GM23338 (cell line): ENCODE results near the gene RELN. TPM values are rescaled to one million over a fixed set of nuclear protein-coding genes. Genes with fewer than 3 reads are reported as not detected.
A peak's percentile ranks its signal among the peaks of the same experiment; 100 is the strongest.

Source experiments
- ATAC-seq: fragments of 200-7000 bp; cut with Tn5 transposase; 3 replicates; pipeline ENCODE4 v1.9.1; 2020
- DNase-seq: peaks from one replicate; pipeline ENCODE4 v3.0.0-alpha.2; 2015; ENCODE audit warnings: low spot score
- H2AFZ ChIP-seq: fragments of 200-600 bp; sonication (generic); 2 replicates; pipeline ENCODE4 v1.8.0; 2016; ENCODE audit warnings: antibody characterized with exemption, mild to moderate bottlenecking, moderate library complexity
- H3F3A ChIP-seq: fragments of 200-600 bp; sonication (generic); replicated peaks from 2 replicates; pipeline ENCODE4 v1.8.0; 2017; ENCODE audit warnings: antibody characterized with exemption, mixed run types, low read depth
- H3K27ac ChIP-seq: fragments of 200-600 bp; sonication (generic); 2 replicates; pipeline ENCODE4 v1.6.1; 2016; ENCODE audit warnings: low read depth
- H3K27me3 ChIP-seq: fragments of 200-600 bp; sonication (generic); 2 replicates; pipeline ENCODE4 v1.8.0; 2016; ENCODE audit warnings: mild to moderate bottlenecking, mixed run types, moderate library complexity; ENCODE audit not compliant: insufficient read depth
- H3K36me3 ChIP-seq: fragments of 200-600 bp; sonication (generic); 2 replicates; pipeline ENCODE4 v1.8.0; 2016; ENCODE audit warnings: mild to moderate bottlenecking; ENCODE audit not compliant: insufficient read depth
- H3K4me1 ChIP-seq: fragments of 200-600 bp; sonication (generic); 2 replicates; pipeline ENCODE4 v1.8.0; 2016; ENCODE audit warnings: mild to moderate bottlenecking, moderate library complexity; ENCODE audit not compliant: insufficient read depth
- H3K4me2 ChIP-seq: fragments of 200-600 bp; sonication (generic); 2 replicates; pipeline ENCODE4 v1.7.1; 2017; ENCODE audit warnings: mixed run types
- H3K4me3 ChIP-seq: fragments of 200-600 bp; sonication (generic); 2 replicates; pipeline ENCODE4 v1.6.1; 2016; ENCODE audit warnings: mixed run types
- H3K79me2 ChIP-seq: fragments of 200-600 bp; sonication (generic); replicated peaks from 2 replicates; pipeline ENCODE4 v1.8.0; 2017; ENCODE audit warnings: mild to moderate bottlenecking; ENCODE audit not compliant: insufficient read depth
- H3K9me2 ChIP-seq: fragments of 200-600 bp; sonication (generic); 2 replicates; pipeline ENCODE4 v1.8.0; 2017; ENCODE audit not compliant: insufficient read depth
- H4K20me1 ChIP-seq: fragments of 200-600 bp; sonication (generic); replicated peaks from 2 replicates; pipeline ENCODE4 v1.8.0; 2017; ENCODE audit warnings: mild to moderate bottlenecking; ENCODE audit not compliant: insufficient read depth
- H3K27ac Mint-ChIP-seq: 2 replicates; pipeline ENCODE4 v1.8.0; 2020; ENCODE audit warnings: inconsistent platforms, mild to moderate bottlenecking, moderate library complexity, mixed read lengths
- H3K27me3 Mint-ChIP-seq: 3 replicates; pipeline ENCODE4 v1.8.0; 2022; ENCODE audit warnings: low read depth, mild to moderate bottlenecking, moderate library complexity, mixed read lengths, inconsistent platforms; ENCODE audit not compliant: insufficient read depth, poor library complexity
- H3K36me3 Mint-ChIP-seq: 3 replicates; pipeline ENCODE4 v1.8.0; 2021; ENCODE audit warnings: low read depth, mild to moderate bottlenecking, inconsistent platforms, moderate library complexity, mixed read lengths
- H3K4me1 Mint-ChIP-seq: 3 replicates; pipeline ENCODE4 v1.8.0; 2020; ENCODE audit warnings: mild to moderate bottlenecking, inconsistent platforms, mixed read lengths
- H3K4me3 Mint-ChIP-seq: 3 replicates; pipeline ENCODE4 v1.8.0; 2021; ENCODE audit warnings: moderate library complexity, mild to moderate bottlenecking, inconsistent platforms, mixed read lengths
- H3K9me3 Mint-ChIP-seq: 3 replicates; pipeline ENCODE4 v1.8.0; 2020; ENCODE audit warnings: moderate library complexity, mild to moderate bottlenecking, inconsistent platforms, mixed read lengths
- CTCF ChIP-seq, 2 experiments: fragments of 200-600 bp in 1 of 2; sonication (generic) in 1 of 2; conservative IDR thresholded peaks; 2 replicates each; pipeline versions ENCODE4 v1.5.1 to v1.6.1; 2016 to 2017; ENCODE audit warnings: antibody characterized with exemption in 2 of 2, low read depth in 2 of 2, mild to moderate bottlenecking in 2 of 2, moderate library complexity in 1 of 2
- ETS1 ChIP-seq: IDR thresholded peaks from 2 replicates; pipeline ENCODE4 v1.6.1; 2016; ENCODE audit warnings: antibody characterized with exemption
- EZH2phosphoT487 ChIP-seq: fragments of 200-600 bp; sonication (generic); IDR thresholded peaks from one replicate; pipeline ENCODE4 v1.8.1; 2018; ENCODE audit warnings: antibody characterized with exemption; ENCODE audit not compliant: unreplicated experiment
- JUNB ChIP-seq: IDR thresholded peaks from one replicate; pipeline ENCODE4 v1.6.1; 2016; ENCODE audit warnings: antibody characterized with exemption; ENCODE audit not compliant: unreplicated experiment
- NANOG ChIP-seq: IDR thresholded peaks from 2 replicates; pipeline ENCODE4 v1.6.1; 2016; ENCODE audit warnings: antibody characterized with exemption, borderline replicate concordance
- POLR2AphosphoS5 ChIP-seq: IDR thresholded peaks from 2 replicates; pipeline ENCODE4 v1.6.1; 2016; ENCODE audit warnings: antibody characterized with exemption, low read depth
- REST ChIP-seq: IDR thresholded peaks from one replicate; pipeline ENCODE4 v1.6.1; 2018; ENCODE audit warnings: antibody characterized with exemption; ENCODE audit not compliant: unreplicated experiment
- STAT1 ChIP-seq: IDR thresholded peaks from one replicate; pipeline ENCODE4 v1.6.1; 2016; ENCODE audit warnings: antibody characterized with exemption; ENCODE audit not compliant: unreplicated experiment
- ZNF114 ChIP-seq: fragments of 250-450 bp; sonication (Bioruptor Pico); IDR thresholded peaks from 2 replicates; pipeline ENCODE4 v1.5.0; 2020; ENCODE audit warnings: mild to moderate bottlenecking, moderate library complexity
- polyA plus RNA-seq: library from polyadenylated mRNA; unstranded; fragments of >200 nt; fragmentation: Nextera tagmentation; extraction: Ambion mirVana; gene quantifications from 2 replicates; pipeline ENCODE4 v1.2.1, GENCODE V29; 2016
- total RNA-seq: library from RNA; depleted of rRNA; stranded (reverse); fragments of >200 nt; shearing (Covaris generic); gene quantifications from 2 replicates; pipeline ENCODE4 v1.2.3, GENCODE V29; 2014

The RELN gene
- total and polyA plus RNA-seq, 2 experiments from 2014 or later, result 0.10 to 0.76 TPM

GRCh38 chr7:103446049-103446520, 543.4 kb downstream of the RELN start, which contains the start of gene SLC26A5:
Gene SLC26A5 (minus strand): TSS chr7:103446207. CDS start chr7:103421514, 24,693 bp downstream.
- peaks cover 43% of the 10 kb centered on the region for H3K27me3 Mint-ChIP-seq

GRCh38 chr7:103445228-103446048, 544.0 kb downstream of the RELN start:
- no peaks in the 10 kb centered on the region for H3K9me2 ChIP-seq
- peaks cover 43% of the 10 kb centered on the region for H3K27me3 ChIP-seq
- Mint-ChIP-seq H3K9me3 (no peaks in the 10 kb centered on the region; the same call in 2 of the 3 replicates), H3K36me3 (no peaks in the 10 kb centered on the region), H3K27ac (no peak overlapping the region), H3K4me1 (peaks cover 17% of the 10 kb centered on the region), H3K4me3 (peak overlapping the region; percentile 81), H3K27me3 (peaks cover 43% of the 10 kb centered on the region)
- no peak overlapping the region for H3K27ac ChIP-seq
- H2AFZ ChIP-seq, result peak overlapping the region; percentile 98
- peaks cover 18% of the 10 kb centered on the region; the same call in 1 of the 2 replicates for H3K4me1 ChIP-seq
- H4K20me1 ChIP-seq, result no peaks in the 10 kb centered on the region
- H3K36me3 ChIP-seq, result no peaks in the 10 kb centered on the region
- H3F3A ChIP-seq, result peaks cover 6% of the 10 kb centered on the region; the same call in 1 of the 2 replicates
- DNase-seq, result peak; percentile 60
- TF ChIP-seq CTCF (conservative IDR thresholded peaks at IDR 0.05; ENCODE audit: low read depth in 2 of 2) (no peak), POLR2AphosphoS5 (0 out of 2 replicates have a peak, but pooled peaks have one; percentile 1), ZNF114 (CRISPR knock-in tag) (no peak)
- H3K79me2 ChIP-seq, result no peaks in the 10 kb centered on the region
- H3K4me2 ChIP-seq, result peak overlapping the region; percentile 81
- peak overlapping the region; percentile 62 for H3K4me3 ChIP-seq
- ATAC-seq, result peak; percentile 69

More at GRCh38 chr7:103446049-103446520, 543.4 kb downstream of the RELN start, which contains the start of gene SLC26A5:
- Mint-ChIP-seq H3K4me3 (peak within 1 kb of the TSS; percentile 81), H3K4me1 (peaks cover 17% of the 10 kb centered on the region), H3K27ac (no peak within 1 kb of the TSS), H3K9me3 (no peaks in the 10 kb centered on the region; the same call in 2 of the 3 replicates), H3K36me3 (no peaks in the 10 kb centered on the region)
- Histone ChIP-seq H2AFZ (peak within 1 kb of the TSS; percentile 98), H3K27me3 (peaks cover 43% of the 10 kb centered on the region), H3K27ac (no peak within 1 kb of the TSS), H3K4me1 (peaks cover 18% of the 10 kb centered on the region; the same call in 1 of the 2 replicates), H3K4me2 (peak within 1 kb of the TSS; percentile 81), H3F3A (peaks cover 6% of the 10 kb centered on the region; the same call in 1 of the 2 replicates), H3K36me3 (no peaks in the 10 kb centered on the region), H3K9me2 (no peaks in the 10 kb centered on the region), H3K4me3 (peak within 1 kb of the TSS; percentile 62), H3K79me2 (no peaks in the 10 kb centered on the region), H4K20me1 (no peaks in the 10 kb centered on the region)
- ATAC-seq (peak; percentile 89), DNase-seq (peak; percentile 81)
- TF ChIP-seq ZNF114 (CRISPR knock-in tag) (no peak), ETS1 (no peak)

GRCh38 chr7:103439661-103440060, 549.8 kb downstream of the RELN start:
- Histone ChIP-seq H3K36me3 (no peaks in the 10 kb centered on the region), H3K4me2 (no peak overlapping the region), H3K27me3 (peaks cover 21% of the 10 kb centered on the region), H3F3A (no peaks in the 10 kb centered on the region), H3K4me3 (no peak overlapping the region), H3K79me2 (no peaks in the 10 kb centered on the region), H3K9me2 (no peaks in the 10 kb centered on the region), H3K4me1 (peaks cover 12% of the 10 kb centered on the region; the same call in 1 of the 2 replicates), H3K27ac (no peak overlapping the region), H4K20me1 (no peaks in the 10 kb centered on the region), H2AFZ (no peak overlapping the region)
- Mint-ChIP-seq H3K9me3 (no peaks in the 10 kb centered on the region), H3K27ac (no peak overlapping the region), H3K27me3 (peaks cover 18% of the 10 kb centered on the region), H3K4me1 (peaks cover 10% of the 10 kb centered on the region), H3K36me3 (no peaks in the 10 kb centered on the region), H3K4me3 (no peak overlapping the region)
- ATAC-seq (no peak), DNase-seq (no peak)
- TF ChIP-seq NANOG (no peak), STAT1 (no peak), REST (no peak), JUNB (no peak), ETS1 (no peak), EZH2phosphoT487 (no peak)
